Measurements from ENCODE around the gene CMIP. TPM values are rescaled to one million over a fixed set of nuclear protein-coding genes. Genes with fewer than 3 reads are reported as not detected.
A peak's percentile ranks its signal among the peaks of the same experiment; 100 is the strongest.

Gene CMIP
- total RNA-seq, 1 experiment from 2014 or later, result 63.7 TPM

DNA sequence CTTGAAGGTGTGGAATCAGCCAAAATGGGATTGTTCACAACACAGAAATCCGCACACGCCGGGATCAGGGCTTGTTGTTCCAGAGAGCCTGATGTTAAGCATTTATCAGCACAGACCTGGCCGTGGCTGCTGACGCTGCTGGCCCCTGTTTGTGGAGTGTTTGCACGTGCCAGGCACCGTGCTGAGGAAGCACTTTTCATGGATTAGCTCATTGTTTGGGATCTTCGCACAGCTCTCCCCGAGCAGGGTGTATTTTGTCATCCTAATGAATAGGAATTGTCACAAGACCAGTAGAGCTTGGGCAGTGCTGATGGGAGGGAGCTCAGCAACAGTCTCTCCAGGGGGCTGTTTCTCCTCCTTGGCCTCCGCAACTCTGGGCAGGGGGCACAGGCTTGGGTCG lies 174.1 kb downstream of the CMIP start:
- H3K36me3 Mint-ChIP-seq, result peaks cover 21% of the 10 kb centered on the region

DNA sequence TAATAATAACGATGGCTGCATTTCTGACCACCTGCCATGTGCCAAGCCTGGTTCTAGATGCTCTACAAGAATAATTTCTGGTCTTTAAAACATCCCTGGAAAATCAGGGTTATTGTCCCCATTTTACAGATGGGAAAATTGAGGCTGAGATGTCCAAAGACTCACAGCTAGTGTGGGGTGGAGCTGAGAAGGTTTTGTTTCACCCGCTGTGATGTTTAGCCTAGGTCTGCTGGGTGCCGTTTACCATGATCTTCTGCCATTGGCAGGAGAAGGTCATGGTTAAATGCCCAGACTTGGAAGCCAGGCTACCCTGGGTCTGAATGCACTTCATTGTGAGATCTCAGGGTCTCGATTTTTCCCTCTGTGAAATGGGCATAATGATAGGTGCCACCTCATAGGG lies 175.4 kb downstream of the CMIP start:
- ATAC-seq, result no peak
- Mint-ChIP-seq H3K4me3 (no peak overlapping the region), H3K4me1 (peaks cover 3% of the 10 kb centered on the region; the same call in 1 of the 2 replicates), H3K9me3 (no peaks in the 10 kb centered on the region), H3K27me3 (ENCODE audit: low read depth) (no peaks in the 10 kb centered on the region), H3K36me3 (peaks cover 21% of the 10 kb centered on the region), H3K27ac (no peak overlapping the region)
- ChIA-PET CTCF (interaction anchor here (0.7 to 5.8 kb wide), 3 partner anchors 56 to 93 kb away, joined by 3 to 51 read pairs (median 3); no protein-coding TSS in a partner anchor), POLR2A (no interaction called here)
- TF ChIP-seq, protein P1, sequence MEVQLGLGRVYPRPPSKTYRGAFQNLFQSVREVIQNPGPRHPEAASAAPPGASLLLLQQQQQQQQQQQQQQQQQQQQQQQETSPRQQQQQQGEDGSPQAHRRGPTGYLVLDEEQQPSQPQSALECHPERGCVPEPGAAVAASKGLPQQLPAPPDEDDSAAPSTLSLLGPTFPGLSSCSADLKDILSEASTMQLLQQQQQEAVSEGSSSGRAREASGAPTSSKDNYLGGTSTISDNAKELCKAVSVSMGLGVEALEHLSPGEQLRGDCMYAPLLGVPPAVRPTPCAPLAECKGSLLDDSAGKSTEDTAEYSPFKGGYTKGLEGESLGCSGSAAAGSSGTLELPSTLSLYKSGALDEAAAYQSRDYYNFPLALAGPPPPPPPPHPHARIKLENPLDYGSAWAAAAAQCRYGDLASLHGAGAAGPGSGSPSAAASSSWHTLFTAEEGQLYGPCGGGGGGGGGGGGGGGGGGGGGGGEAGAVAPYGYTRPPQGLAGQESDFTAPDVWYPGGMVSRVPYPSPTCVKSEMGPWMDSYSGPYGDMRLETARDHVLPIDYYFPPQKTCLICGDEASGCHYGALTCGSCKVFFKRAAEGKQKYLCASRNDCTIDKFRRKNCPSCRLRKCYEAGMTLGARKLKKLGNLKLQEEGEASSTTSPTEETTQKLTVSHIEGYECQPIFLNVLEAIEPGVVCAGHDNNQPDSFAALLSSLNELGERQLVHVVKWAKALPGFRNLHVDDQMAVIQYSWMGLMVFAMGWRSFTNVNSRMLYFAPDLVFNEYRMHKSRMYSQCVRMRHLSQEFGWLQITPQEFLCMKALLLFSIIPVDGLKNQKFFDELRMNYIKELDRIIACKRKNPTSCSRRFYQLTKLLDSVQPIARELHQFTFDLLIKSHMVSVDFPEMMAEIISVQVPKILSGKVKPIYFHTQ (CRISPR knock-in tag; IDR thresholded peaks at IDR 0.05), result no peak
- TF ChIP-seq, protein P2, sequence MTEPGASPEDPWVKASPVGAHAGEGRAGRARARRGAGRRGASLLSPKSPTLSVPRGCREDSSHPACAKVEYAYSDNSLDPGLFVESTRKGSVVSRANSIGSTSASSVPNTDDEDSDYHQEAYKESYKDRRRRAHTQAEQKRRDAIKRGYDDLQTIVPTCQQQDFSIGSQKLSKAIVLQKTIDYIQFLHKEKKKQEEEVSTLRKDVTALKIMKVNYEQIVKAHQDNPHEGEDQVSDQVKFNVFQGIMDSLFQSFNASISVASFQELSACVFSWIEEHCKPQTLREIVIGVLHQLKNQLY (CRISPR knock-in tag; IDR thresholded peaks at IDR 0.05), result no peak
- TF ChIP-seq SOX15 (CRISPR knock-in tag; IDR thresholded peaks at IDR 0.05), result no peak
- TF ChIP-seq, protein P3, sequence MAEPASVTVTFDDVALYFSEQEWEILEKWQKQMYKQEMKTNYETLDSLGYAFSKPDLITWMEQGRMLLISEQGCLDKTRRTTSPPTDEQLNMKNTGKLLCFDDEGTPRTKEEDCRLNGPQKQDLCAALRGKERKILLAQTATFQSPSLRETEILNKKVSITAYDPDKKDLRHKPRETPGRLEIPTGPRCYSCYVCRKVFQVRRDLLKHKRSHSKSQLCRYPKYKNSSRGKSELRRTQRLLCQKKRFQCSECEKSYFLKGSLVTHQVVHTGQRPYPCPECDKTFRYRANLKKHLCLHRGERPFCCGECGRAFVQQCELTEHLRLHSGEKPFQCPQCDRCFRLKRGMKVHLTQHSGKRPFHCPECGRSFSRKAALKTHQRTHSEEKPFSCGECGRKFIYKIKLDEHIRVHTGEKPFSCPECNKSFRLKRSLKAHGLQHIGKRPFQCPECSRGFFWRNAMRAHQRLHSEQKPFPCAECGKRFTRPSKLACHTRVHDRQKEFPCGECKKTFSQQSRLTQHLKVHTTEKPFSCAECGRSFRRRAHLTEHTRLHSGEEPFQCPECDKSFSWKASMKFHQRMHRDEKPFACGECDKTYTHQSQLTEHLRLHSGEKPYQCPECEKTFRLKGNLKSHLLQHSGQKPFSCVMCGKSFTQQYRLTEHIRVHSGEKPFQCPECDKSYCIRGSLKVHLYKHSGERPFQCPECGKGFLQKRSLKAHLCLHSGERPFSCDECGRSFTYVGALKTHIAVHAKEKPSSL (CRISPR knock-in tag; conservative IDR thresholded peaks at IDR 0.05), result no peak
- TF ChIP-seq, protein P4, sequence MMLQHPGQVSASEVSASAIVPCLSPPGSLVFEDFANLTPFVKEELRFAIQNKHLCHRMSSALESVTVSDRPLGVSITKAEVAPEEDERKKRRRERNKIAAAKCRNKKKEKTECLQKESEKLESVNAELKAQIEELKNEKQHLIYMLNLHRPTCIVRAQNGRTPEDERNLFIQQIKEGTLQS (CRISPR knock-in tag; conservative IDR thresholded peaks at IDR 0.05), result no peak
- TF ChIP-seq, protein P5, sequence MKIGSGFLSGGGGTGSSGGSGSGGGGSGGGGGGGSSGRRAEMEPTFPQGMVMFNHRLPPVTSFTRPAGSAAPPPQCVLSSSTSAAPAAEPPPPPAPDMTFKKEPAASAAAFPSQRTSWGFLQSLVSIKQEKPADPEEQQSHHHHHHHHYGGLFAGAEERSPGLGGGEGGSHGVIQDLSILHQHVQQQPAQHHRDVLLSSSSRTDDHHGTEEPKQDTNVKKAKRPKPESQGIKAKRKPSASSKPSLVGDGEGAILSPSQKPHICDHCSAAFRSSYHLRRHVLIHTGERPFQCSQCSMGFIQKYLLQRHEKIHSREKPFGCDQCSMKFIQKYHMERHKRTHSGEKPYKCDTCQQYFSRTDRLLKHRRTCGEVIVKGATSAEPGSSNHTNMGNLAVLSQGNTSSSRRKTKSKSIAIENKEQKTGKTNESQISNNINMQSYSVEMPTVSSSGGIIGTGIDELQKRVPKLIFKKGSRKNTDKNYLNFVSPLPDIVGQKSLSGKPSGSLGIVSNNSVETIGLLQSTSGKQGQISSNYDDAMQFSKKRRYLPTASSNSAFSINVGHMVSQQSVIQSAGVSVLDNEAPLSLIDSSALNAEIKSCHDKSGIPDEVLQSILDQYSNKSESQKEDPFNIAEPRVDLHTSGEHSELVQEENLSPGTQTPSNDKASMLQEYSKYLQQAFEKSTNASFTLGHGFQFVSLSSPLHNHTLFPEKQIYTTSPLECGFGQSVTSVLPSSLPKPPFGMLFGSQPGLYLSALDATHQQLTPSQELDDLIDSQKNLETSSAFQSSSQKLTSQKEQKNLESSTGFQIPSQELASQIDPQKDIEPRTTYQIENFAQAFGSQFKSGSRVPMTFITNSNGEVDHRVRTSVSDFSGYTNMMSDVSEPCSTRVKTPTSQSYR (CRISPR knock-in tag; IDR thresholded peaks at IDR 0.05), result no peak
- TF ChIP-seq, protein P6, sequence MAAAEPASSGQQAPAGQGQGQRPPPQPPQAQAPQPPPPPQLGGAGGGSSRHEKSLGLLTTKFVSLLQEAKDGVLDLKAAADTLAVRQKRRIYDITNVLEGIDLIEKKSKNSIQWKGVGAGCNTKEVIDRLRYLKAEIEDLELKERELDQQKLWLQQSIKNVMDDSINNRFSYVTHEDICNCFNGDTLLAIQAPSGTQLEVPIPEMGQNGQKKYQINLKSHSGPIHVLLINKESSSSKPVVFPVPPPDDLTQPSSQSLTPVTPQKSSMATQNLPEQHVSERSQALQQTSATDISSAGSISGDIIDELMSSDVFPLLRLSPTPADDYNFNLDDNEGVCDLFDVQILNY (CRISPR knock-in tag; IDR thresholded peaks at IDR 0.05), result no peak
- TF ChIP-seq, protein P7, sequence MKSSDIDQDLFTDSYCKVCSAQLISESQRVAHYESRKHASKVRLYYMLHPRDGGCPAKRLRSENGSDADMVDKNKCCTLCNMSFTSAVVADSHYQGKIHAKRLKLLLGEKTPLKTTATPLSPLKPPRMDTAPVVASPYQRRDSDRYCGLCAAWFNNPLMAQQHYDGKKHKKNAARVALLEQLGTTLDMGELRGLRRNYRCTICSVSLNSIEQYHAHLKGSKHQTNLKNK (CRISPR knock-in tag; IDR thresholded peaks at IDR 0.05), result no peak
- TF ChIP-seq GABPB1 (CRISPR knock-in tag; IDR thresholded peaks at IDR 0.05), result no peak
- no peak for TF ChIP-seq FOXJ3 (CRISPR knock-in tag; IDR thresholded peaks at IDR 0.05; ENCODE audit: borderline replicate concordance)
- TF ChIP-seq, protein P8, sequence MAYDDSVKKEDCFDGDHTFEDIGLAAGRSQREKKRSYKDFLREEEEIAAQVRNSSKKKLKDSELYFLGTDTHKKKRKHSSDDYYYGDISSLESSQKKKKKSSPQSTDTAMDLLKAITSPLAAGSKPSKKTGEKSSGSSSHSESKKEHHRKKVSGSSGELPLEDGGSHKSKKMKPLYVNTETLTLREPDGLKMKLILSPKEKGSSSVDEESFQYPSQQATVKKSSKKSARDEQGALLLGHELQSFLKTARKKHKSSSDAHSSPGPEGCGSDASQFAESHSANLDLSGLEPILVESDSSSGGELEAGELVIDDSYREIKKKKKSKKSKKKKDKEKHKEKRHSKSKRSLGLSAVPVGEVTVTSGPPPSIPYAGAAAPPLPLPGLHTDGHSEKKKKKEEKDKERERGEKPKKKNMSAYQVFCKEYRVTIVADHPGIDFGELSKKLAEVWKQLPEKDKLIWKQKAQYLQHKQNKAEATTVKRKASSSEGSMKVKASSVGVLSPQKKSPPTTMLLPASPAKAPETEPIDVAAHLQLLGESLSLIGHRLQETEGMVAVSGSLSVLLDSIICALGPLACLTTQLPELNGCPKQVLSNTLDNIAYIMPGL (CRISPR knock-in tag; IDR thresholded peaks at IDR 0.05), result no peak
- no peak for DNase-seq (ENCODE audit: low spot score)

More for the DNA sequence above, 174.1 kb downstream of the CMIP start:
- H3K27me3 Mint-ChIP-seq (ENCODE audit: low read depth), result no peaks in the 10 kb centered on the region
- ChIA-PET POLR2A (no interaction called here), CTCF (interaction anchor here (1.0 to 1.5 kb wide), 3 partner anchors 14 to 79 kb away, joined by 3 to 6 read pairs (median 3); no protein-coding TSS in a partner anchor)
- DNase-seq (ENCODE audit: low spot score), result no peak
- H3K4me1 Mint-ChIP-seq, result peaks cover 3% of the 10 kb centered on the region; the same call in 1 of the 2 replicates
- no peak overlapping the region for H3K4me3 Mint-ChIP-seq
- TF ChIP-seq, protein P9, sequence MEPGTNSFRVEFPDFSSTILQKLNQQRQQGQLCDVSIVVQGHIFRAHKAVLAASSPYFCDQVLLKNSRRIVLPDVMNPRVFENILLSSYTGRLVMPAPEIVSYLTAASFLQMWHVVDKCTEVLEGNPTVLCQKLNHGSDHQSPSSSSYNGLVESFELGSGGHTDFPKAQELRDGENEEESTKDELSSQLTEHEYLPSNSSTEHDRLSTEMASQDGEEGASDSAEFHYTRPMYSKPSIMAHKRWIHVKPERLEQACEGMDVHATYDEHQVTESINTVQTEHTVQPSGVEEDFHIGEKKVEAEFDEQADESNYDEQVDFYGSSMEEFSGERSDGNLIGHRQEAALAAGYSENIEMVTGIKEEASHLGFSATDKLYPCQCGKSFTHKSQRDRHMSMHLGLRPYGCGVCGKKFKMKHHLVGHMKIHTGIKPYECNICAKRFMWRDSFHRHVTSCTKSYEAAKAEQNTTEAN (CRISPR knock-in tag; IDR thresholded peaks at IDR 0.05), result no peak
- TF ChIP-seq TEAD4 (CRISPR knock-in tag; IDR thresholded peaks at IDR 0.05) (no peak), ZNF138 (CRISPR knock-in tag; conservative IDR thresholded peaks at IDR 0.05) (no peak), NR1H2 (CRISPR knock-in tag; IDR thresholded peaks at IDR 0.05) (no peak), ZNF121 (CRISPR knock-in tag; IDR thresholded peaks at IDR 0.05) (no peak), FOXK1 (CRISPR knock-in tag; IDR thresholded peaks at IDR 0.05) (no peak), ETV6 (CRISPR knock-in tag; IDR thresholded peaks at IDR 0.05) (no peak), KAT7 (CRISPR knock-in tag; IDR thresholded peaks at IDR 0.05; ENCODE audit: borderline replicate concordance) (no peak)
- TF ChIP-seq, protein P7 (CRISPR knock-in tag; IDR thresholded peaks at IDR 0.05), result no peak
- no peaks in the 10 kb centered on the region for H3K9me3 Mint-ChIP-seq
- ATAC-seq, result no peak
- peak overlapping the region; percentile 65; the same call in 1 of the 2 replicates for H3K27ac Mint-ChIP-seq

Data from WTC11 (cell line).